ENCODE data around the gene C1QTNF4.
"Not testable (repeated sequence)": the region's sequence is repeated elsewhere in the genome, so short reads cannot be mapped to it uniquely, and the experiment has no call there.

The C1QTNF4 gene

GRCh38 chr11:47565340-47566148 lies 28.7 kb downstream of the C1QTNF4 start, which contains the start of gene PTPMT1:
TSS of gene PTPMT1 (plus strand) at chr11:47565599. CDS start at chr11:47565623, 24 bp downstream.
- DNase-seq (ENCODE audit: low spot score): peak; percentile 73

GRCh38 chr11:47564933-47565339 lies 29.3 kb downstream of the C1QTNF4 start:
- DNase-seq (ENCODE audit: low spot score): no peak

- not testable (repeated sequence) for DNase-seq (ENCODE audit: low spot score)
Observed at GRCh38 chr11:47564366-47564765, 29.8 kb downstream of the C1QTNF4 start.

GRCh38 chr11:47562393-47562792 lies 31.8 kb downstream of the C1QTNF4 start:
- not testable (repeated sequence) for DNase-seq (ENCODE audit: low spot score)

- no peak for DNase-seq (ENCODE audit: low spot score)
Observed at GRCh38 chr11:47560426-47560825, 33.8 kb downstream of the C1QTNF4 start.

GRCh38 chr11:47558695-47559094 lies 35.5 kb downstream of the C1QTNF4 start:
- no peak for DNase-seq (ENCODE audit: low spot score)

- DNase-seq (ENCODE audit: low spot score): not testable (repeated sequence)
Observed at GRCh38 chr11:47557004-47557403, 37.2 kb downstream of the C1QTNF4 start.

- no peak for DNase-seq (ENCODE audit: low spot score)
Observed at GRCh38 chr11:47553406-47553743, 40.8 kb downstream of the C1QTNF4 start.

GRCh38 chr11:47552566-47553405 lies 41.4 kb downstream of the C1QTNF4 start, which contains the start of gene CELF1:
TSS of gene CELF1 (minus strand) at chr11:47553132. CDS start at chr11:47499523, 53,609 bp downstream.
- peak; percentile 93 for DNase-seq (ENCODE audit: low spot score)

- DNase-seq (ENCODE audit: low spot score): peak; percentile 22
Observed at GRCh38 chr11:47552056-47552565, 42.1 kb downstream of the C1QTNF4 start.

GRCh38 chr11:47551086-47551485 lies 43.1 kb downstream of the C1QTNF4 start:
- peak; percentile 42 for DNase-seq (ENCODE audit: low spot score)

GRCh38 chr11:47550288-47551047 lies 43.7 kb downstream of the C1QTNF4 start:
- no peak for DNase-seq (ENCODE audit: low spot score)

GRCh38 chr11:47546274-47546673 lies 47.9 kb downstream of the C1QTNF4 start:
- not testable (repeated sequence) for DNase-seq (ENCODE audit: low spot score)

- no peak for DNase-seq (ENCODE audit: low spot score)
Observed at GRCh38 chr11:47545298-47545697, 48.9 kb downstream of the C1QTNF4 start.

- no peak for DNase-seq (ENCODE audit: low spot score)
Observed at GRCh38 chr11:47541070-47541469, 53.1 kb downstream of the C1QTNF4 start.

- DNase-seq (ENCODE audit: low spot score): no peak
Observed at GRCh38 chr11:47539681-47540039, 54.6 kb downstream of the C1QTNF4 start.
